ENCODE data around the gene SLC22A12.

Gene SLC22A12

DNA sequence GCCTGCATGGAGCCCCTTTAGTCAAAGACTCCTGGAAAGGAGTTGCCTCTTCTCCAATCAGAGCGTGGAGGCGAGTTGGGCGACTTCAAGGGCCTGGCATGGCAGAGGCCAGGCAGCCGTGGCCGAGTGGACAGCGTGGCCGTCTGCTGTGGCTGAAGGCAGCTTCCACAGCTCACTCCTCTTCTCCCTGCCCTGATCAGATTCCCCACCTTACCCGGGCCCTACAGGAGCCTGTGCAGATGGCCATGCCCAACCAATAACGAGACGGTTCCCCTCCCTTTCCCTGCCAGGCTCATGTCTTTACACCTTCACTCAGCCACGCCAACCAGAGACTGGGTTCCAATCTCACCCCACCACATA, 20.0 kb upstream of the SLC22A12 start:
- Histone ChIP-seq H3K27me3 (replicated peaks; ENCODE audit: insufficient read depth, low read length) (peaks cover 92% of the 10 kb centered on the region), H3K4me3 (ENCODE audit: low read length) (no peak overlapping the region), H3F3A (ENCODE audit: insufficient read depth, low read length) (no peaks in the 10 kb centered on the region), H2AFZ (ENCODE audit: low read length) (no peak overlapping the region), H4K20me1 (ENCODE audit: insufficient read depth, low read length) (no peaks in the 10 kb centered on the region), H3K27ac (ENCODE audit: low read length) (no peak overlapping the region), H3K4me1 (ENCODE audit: low read length) (no peaks in the 10 kb centered on the region), H3K9ac (ENCODE audit: low read length) (no peak overlapping the region), H3K79me2 (ENCODE audit: low read length) (no peaks in the 10 kb centered on the region), H3K36me3 (replicated peaks; ENCODE audit: insufficient read depth, low read length) (no peaks in the 10 kb centered on the region), H3K9me3 (replicated peaks; ENCODE audit: insufficient read depth, low read length) (no peaks in the 10 kb centered on the region), H3K4me2 (ENCODE audit: low read depth, low read length) (no peak overlapping the region), H3K9me2 (replicated peaks; ENCODE audit: insufficient read depth, low read length) (no peaks in the 10 kb centered on the region)
- no peak for TF ChIP-seq EZH2 (optimal IDR thresholded peaks at IDR 0.05; ENCODE audit: low read depth, low read length)
- no peak for TF ChIP-seq EZH2phosphoT487 (IDR thresholded peaks at IDR 0.05; ENCODE audit: low read length)
- TF ChIP-seq, protein P1, sequence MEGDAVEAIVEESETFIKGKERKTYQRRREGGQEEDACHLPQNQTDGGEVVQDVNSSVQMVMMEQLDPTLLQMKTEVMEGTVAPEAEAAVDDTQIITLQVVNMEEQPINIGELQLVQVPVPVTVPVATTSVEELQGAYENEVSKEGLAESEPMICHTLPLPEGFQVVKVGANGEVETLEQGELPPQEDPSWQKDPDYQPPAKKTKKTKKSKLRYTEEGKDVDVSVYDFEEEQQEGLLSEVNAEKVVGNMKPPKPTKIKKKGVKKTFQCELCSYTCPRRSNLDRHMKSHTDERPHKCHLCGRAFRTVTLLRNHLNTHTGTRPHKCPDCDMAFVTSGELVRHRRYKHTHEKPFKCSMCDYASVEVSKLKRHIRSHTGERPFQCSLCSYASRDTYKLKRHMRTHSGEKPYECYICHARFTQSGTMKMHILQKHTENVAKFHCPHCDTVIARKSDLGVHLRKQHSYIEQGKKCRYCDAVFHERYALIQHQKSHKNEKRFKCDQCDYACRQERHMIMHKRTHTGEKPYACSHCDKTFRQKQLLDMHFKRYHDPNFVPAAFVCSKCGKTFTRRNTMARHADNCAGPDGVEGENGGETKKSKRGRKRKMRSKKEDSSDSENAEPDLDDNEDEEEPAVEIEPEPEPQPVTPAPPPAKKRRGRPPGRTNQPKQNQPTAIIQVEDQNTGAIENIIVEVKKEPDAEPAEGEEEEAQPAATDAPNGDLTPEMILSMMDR (IDR thresholded peaks at IDR 0.05; ENCODE audit: low read length): no peak
- DNase-seq: no peak

DNA sequence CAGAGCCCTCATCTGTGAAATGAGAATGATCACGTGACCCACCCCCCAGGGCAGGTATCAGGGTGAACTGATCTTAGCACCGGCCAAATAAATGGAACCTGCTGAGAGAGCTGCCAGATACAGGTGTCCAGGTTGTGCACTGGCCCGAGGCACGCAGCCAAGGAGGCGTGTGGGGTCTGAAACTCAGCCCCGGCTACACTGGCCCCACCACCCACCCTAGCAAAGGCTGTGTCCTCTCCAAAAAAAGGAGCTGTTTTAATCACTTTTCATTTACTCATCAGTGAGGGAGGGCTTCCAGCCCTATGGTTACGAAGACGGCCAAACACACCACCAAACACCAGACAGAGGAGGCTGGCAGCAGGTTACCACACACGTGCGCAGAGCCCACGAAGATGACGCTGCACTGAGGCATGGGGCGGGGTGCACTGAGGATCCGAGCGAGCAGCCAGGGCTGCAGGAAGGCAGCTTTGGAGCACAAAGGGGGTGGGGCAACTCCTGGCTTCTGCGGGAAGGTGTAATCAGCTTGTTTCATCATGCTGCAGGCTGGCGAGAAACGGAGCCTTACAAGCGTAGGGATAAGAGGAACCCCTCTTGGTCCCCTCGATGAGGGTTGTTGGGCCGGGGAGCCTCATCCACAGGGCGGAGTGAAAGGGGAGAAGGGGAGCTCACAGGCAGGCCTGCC, 19.5 kb upstream of the SLC22A12 start:
- Histone ChIP-seq H3K4me2 (ENCODE audit: low read depth, low read length) (no peak overlapping the region), H3K79me2 (ENCODE audit: low read length) (no peaks in the 10 kb centered on the region), H3K4me3 (ENCODE audit: low read length) (no peak overlapping the region), H3F3A (ENCODE audit: insufficient read depth, low read length) (no peaks in the 10 kb centered on the region), H4K20me1 (ENCODE audit: insufficient read depth, low read length) (no peaks in the 10 kb centered on the region), H3K4me1 (ENCODE audit: low read length) (no peaks in the 10 kb centered on the region), H3K9me3 (replicated peaks; ENCODE audit: insufficient read depth, low read length) (no peaks in the 10 kb centered on the region), H3K9me2 (replicated peaks; ENCODE audit: insufficient read depth, low read length) (no peaks in the 10 kb centered on the region), H3K36me3 (replicated peaks; ENCODE audit: insufficient read depth, low read length) (no peaks in the 10 kb centered on the region), H3K9ac (ENCODE audit: low read length) (no peak overlapping the region), H3K27me3 (replicated peaks; ENCODE audit: insufficient read depth, low read length) (peaks cover 95% of the 10 kb centered on the region), H2AFZ (ENCODE audit: low read length) (no peak overlapping the region), H3K27ac (ENCODE audit: low read length) (no peak overlapping the region)
- no peak for DNase-seq
- TF ChIP-seq EZH2 (optimal IDR thresholded peaks at IDR 0.05; ENCODE audit: low read depth, low read length) (no peak), EZH2phosphoT487 (IDR thresholded peaks at IDR 0.05; ENCODE audit: low read length) (no peak)
- TF ChIP-seq, protein P1 (IDR thresholded peaks at IDR 0.05; ENCODE audit: low read length): no peak

DNA sequence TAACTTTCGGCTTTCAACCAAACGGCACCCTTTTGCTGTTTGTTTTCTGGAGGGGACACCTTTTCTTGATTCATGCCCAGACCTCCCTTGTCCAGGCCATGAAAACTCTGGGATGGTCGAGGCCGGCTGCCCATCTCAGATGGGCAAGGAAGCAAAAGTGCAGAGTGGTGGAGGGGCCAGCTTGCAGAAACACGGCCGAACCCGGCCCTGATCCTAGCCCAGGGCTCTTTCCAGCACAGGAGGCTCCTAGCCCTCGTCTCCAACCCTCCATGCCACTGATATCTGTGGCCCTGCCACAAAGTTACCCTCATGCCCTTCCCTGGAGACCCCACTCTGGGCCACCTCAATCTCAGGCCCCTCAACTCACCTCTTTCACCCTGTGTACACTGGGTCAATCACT, 18.9 kb upstream of the SLC22A12 start:
- no peak overlapping the region for H3K4me2 ChIP-seq (ENCODE audit: low read depth, low read length)
- no peak overlapping the region for H3K9ac ChIP-seq (ENCODE audit: low read length)
- DNase-seq: no peak
- no peak overlapping the region for H2AFZ ChIP-seq (ENCODE audit: low read length)
- H4K20me1 ChIP-seq (ENCODE audit: insufficient read depth, low read length): no peaks in the 10 kb centered on the region
- H3K4me3 ChIP-seq (ENCODE audit: low read length): no peak overlapping the region
- no peak overlapping the region for H3K27ac ChIP-seq (ENCODE audit: low read length)
- no peaks in the 10 kb centered on the region for H3K79me2 ChIP-seq (ENCODE audit: low read length)
- H3K27me3 ChIP-seq (replicated peaks; ENCODE audit: insufficient read depth, low read length): peaks cover 96% of the 10 kb centered on the region
- H3K4me1 ChIP-seq (ENCODE audit: low read length): no peaks in the 10 kb centered on the region
- H3K36me3 ChIP-seq (replicated peaks; ENCODE audit: insufficient read depth, low read length): no peaks in the 10 kb centered on the region
- no peaks in the 10 kb centered on the region for H3K9me3 ChIP-seq (replicated peaks; ENCODE audit: insufficient read depth, low read length)
- H3F3A ChIP-seq (ENCODE audit: insufficient read depth, low read length): no peaks in the 10 kb centered on the region
- TF ChIP-seq EZH2 (optimal IDR thresholded peaks at IDR 0.05; ENCODE audit: low read depth, low read length) (no peak), EZH2phosphoT487 (IDR thresholded peaks at IDR 0.05; ENCODE audit: low read length) (no peak)
- TF ChIP-seq, protein P1 (IDR thresholded peaks at IDR 0.05; ENCODE audit: low read length): no peak
- H3K9me2 ChIP-seq (replicated peaks; ENCODE audit: insufficient read depth, low read length): no peaks in the 10 kb centered on the region

All from MM.1S (cell line).